Vagina (tissue), 2 donors: ENCODE data around the gene IKZF3.

Experiments used
- CTCF ChIP-seq, 3 experiments: fragments of 450-650 bp in 2 of 3; fragments of 200-600 bp in 1 of 3; sonication (generic) in 1 of 3; IDR thresholded peaks; one replicate each; pipeline ENCODE4 v1.5.1; 2017 to 2019; ENCODE audit warnings: antibody characterized with exemption in 3 of 3, mild to moderate bottlenecking in 2 of 3, moderate library complexity in 2 of 3
- POLR2A ChIP-seq, 2 donors: fragments of 450-650 bp; IDR thresholded peaks; one replicate each; pipeline ENCODE4 v1.6.1; 2017; ENCODE audit warnings: antibody characterized with exemption in 2 of 2, mild to moderate bottlenecking in 2 of 2, moderate library complexity in 2 of 2
- POLR2AphosphoS5 ChIP-seq, 2 donors: sonication (generic); formaldehyde crosslinking; IDR thresholded peaks; one replicate each; pipeline ENCODE4 v1.9.0; 2017; ENCODE audit warnings: antibody characterized with exemption in 2 of 2, mild to moderate bottlenecking in 2 of 2, low read depth in 1 of 2; ENCODE audit not compliant: insufficient read depth in 1 of 2

GRCh38 chr17:39899215-39899614 is 35.1 kb upstream of the IKZF3 start:
- TF ChIP-seq CTCF (IDR thresholded peaks at IDR 0.05) (no peak), POLR2A (IDR thresholded peaks at IDR 0.05) (no peak), POLR2AphosphoS5 (IDR thresholded peaks at IDR 0.05; ENCODE audit: insufficient read depth in 1 of 2, low read depth in 1 of 2) (no peak)
